HG03565 (cell line): Measurements from ENCODE around the gene CFAP65.

Experiments used
- ATAC-seq: cut with Tn5 transposase; IDR thresholded peaks from one replicate; pipeline ENCODE4 v1.9.1; 2021; ENCODE audit warnings: mild to moderate bottlenecking, moderate library complexity; ENCODE audit not compliant: unreplicated experiment

Gene CFAP65

GRCh38 chr2:218993345-218994315 lies 47.7 kb downstream of the CFAP65 start, which contains the start of gene CRYBA2:
Gene CRYBA2, minus strand, starts transcription at chr2:218993422. Its CDS starts 246 bp downstream, at chr2:218993176.
- no peak for ATAC-seq

DNA sequence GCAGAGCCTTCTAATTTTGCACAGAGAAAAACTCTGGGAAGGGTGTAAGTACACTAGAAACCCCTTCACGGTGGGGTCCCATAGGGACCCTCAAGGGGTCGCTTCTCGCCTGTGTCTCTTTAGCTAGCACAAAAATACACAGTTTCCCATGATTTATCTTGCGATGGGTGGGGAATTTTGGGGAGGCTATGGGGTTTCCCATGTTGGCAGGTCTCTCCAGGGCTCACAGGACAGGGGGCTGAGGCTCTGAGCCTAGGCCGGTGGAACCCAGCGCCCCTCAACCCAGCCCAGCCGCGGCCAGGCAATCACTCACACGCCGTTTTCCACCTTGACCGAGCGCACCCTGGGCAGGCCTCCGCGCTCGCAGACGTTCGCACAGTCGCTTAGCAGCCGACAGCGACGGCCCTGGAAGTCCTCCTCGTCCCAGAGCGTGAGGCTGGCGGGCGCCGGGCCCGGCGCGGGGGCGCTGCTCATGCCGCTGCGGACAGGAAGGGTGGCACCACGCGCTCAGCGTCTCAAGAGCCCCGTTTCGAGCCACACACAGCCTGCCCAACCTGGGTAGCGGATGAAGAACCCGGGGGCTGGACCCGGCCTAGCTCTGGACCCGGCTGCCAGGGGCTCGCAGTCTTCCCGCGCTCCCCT lies 48.5 kb downstream of the CFAP65 start:
- no peak for ATAC-seq

- no peak for ATAC-seq
Measured at GRCh38 chr2:218992196-218992595, 49.1 kb downstream of the CFAP65 start.

DNA sequence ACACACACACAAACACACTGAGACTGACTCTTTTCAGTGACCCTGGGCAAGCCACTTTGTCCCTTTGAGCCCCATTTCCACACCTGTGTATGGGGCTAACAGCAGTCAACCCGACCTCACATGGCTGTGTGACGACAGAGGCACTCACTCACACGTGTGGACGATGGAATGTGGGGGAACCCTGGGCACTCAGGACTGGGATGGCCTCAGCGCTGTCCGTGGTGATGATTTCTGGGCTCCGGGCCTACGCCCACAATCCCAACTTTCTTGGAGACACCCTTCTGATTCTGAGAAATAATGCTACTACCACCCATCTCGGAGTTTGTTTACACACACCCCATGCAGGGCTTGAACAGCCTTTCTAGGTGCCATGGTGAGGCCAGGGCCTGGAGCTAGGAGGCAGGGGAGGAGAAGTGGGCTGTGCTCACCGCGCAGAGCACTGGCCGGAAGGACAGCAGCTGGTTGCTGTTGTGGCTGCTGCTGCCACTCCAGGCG lies 49.6 kb downstream of the CFAP65 start:
- ATAC-seq: no peak

GRCh38 chr2:218990612-218991011 lies 50.7 kb downstream of the CFAP65 start:
- ATAC-seq: no peak

- ATAC-seq: no peak
Measured at GRCh38 chr2:218990052-218990451, 51.3 kb downstream of the CFAP65 start.

- ATAC-seq: no peak
Measured at GRCh38 chr2:218988650-218989049, 52.7 kb downstream of the CFAP65 start.

- no peak for ATAC-seq
Measured at GRCh38 chr2:218988164-218988563, 53.2 kb downstream of the CFAP65 start.

DNA sequence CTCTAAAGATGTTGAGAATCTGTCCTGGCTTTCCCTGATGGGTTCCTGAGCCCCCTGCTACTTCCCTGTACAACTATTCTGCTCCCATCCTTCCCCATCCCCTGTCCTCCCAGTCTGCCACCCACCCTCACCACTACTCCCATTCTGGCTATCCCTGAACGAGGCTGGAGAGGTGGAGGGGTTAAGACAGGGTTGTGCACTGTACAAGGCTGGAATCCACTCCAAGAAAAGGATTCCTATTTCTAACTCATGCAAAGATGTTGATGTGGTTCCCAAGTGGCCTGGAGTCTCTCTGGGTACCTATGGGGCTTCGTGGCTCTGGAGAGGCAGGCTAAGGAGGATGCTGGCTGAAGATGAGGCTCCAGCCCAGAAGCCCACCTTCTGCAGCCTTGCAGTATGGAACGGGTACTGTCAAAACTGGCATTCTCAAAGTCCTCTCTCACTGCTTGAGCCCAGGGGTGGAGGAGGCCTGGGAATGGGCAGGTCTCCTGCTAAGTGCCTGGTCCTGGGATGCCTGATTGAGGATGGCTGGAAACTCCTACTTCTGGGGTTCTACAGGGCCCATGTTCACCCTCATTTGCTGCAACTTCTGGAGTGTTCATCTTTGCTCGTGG lies 55.1 kb downstream of the CFAP65 start:
- ATAC-seq: no peak

DNA sequence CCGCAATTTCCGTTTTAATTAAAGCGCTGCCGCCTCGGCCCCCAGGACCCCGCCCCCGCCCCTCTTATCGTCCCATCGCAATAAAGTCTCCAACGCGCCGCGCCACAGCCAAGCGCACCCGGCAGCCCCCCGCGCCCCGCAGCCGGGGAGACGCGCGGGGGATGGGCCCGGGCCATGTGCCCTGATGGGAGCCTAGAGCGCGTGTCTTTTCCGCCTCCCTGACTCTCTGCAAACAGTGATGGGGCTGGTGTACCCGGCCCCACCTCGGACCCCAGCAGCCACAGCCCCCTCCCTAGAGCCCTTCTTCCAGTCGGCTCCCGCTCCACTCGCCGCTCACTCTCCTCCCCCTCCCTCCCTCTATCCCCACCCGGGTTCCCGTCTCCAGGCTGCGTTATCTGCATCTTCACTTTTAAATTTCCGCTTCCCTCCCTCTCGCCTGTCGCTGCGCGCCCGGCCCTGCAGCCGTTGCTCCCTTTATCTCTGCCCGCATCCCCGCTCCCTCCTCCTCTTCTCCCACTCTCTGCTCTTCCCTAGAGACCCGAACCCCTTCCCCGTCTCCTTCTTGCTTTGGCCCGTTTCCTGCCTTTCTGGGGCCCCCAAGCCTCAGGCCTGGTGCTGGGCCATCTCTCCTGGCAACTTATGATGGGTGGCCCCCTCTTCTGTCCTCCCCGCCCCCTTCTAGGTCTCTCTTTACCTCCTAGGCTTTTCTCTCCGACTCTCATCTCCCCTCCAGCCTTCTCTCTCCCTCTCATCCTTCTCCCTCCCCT lies 55.8 kb downstream of the CFAP65 start:
- no peak for ATAC-seq

GRCh38 chr2:218985021-218985324 lies 56.3 kb downstream of the CFAP65 start, which contains the start of gene FEV:
Gene FEV, minus strand, starts transcription at chr2:218985184. Its CDS starts 109 bp downstream, at chr2:218985075.
- ATAC-seq: no peak

GRCh38 chr2:218984239-218985020 lies 56.9 kb downstream of the CFAP65 start:
- no peak for ATAC-seq

GRCh38 chr2:218983934-218984238 lies 57.4 kb downstream of the CFAP65 start:
- ATAC-seq: no peak

GRCh38 chr2:218983263-218983933 lies 57.9 kb downstream of the CFAP65 start:
- no peak for ATAC-seq

- no peak for ATAC-seq
Measured at GRCh38 chr2:218982586-218983262, 58.6 kb downstream of the CFAP65 start.

DNA sequence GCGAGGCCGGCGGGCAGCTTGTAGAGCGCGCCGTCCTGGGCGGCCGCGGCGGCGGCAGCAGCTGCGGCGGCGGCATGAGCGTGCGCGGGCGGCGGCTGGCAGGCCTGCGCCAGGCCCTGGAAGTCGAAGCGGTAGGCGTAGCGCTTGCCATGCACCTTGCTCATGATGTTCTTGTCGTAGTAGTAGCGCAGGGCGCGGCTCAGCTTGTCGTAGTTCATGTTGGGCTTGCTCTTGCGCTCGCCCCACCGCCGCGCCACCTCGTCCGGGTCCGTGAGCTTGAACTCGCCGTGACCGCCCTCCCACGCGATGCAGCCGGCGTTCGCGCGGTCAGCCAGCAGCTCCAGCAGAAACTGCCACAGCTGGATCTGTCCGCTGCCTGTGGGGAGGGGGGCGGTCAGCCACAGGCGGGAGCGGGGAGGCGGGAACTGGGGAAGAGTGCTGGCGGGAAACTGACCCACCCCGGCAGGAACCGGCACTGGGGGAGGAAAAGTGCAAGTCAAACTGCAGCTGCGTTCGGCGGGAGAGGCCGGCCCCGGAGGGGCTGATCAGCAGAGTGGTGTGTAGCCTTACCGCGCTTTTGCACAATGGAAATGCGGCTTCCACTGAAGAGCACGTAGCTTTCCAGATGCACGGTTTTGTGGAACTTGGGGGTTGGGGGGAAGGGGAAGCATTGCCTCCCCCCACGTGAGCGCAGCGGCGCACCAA lies 59.3 kb downstream of the CFAP65 start:
- ATAC-seq: no peak

DNA sequence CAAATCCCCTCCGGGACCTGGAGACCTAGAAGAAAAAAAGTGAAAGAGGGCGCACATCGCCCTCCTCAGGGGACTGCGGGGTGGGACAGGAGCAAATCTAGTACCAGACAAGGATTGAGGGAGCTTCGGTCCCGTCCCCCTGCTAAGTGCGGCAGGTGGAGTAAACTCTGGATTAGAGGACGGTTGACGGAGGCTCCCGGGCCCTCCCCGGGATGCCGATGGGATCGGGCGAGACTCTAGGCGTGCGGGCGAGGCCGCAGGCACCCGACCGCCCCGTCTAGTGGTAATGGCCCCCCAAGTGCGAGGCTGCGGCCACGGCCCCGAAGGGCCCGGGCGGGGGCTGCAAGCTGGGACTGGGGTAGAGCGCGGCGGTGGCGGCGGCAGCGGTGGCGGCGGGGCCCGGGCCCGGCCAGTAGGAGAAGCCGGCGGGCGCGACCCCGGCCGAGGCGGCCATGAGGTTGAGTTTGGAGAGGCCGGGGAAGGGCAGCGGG lies 59.9 kb downstream of the CFAP65 start:
- ATAC-seq: no peak

- no peak for ATAC-seq
Measured at GRCh38 chr2:218980735-218981389, 60.5 kb downstream of the CFAP65 start.
